Activated naive CD4-positive, alpha-beta T cell treated with anti-CD3 and anti-CD28 coated beads for 36 hours (primary cell): ENCODE results near the gene NKAIN2. TPM values are rescaled to one million over a fixed set of nuclear protein-coding genes. Genes with fewer than 3 reads are reported as not detected.

Experiments used
- CTCF ChIA-PET: fragments of 350-600 bp; sonication (Branson Sonifier 250); formaldehyde crosslinking; loops from one replicate; lab custom pipeline; 2021; ENCODE audit warnings: antibody characterized with exemption; lab: Charles Lee
- DNase-seq: peaks from one replicate; pipeline ENCODE4 v3.0.0-alpha.2; 2020
- H3K27ac Mint-ChIP-seq: one replicate; pipeline ENCODE4 v1.8.0; 2021; ENCODE audit warnings: mild to moderate bottlenecking, mixed read lengths
- H3K27me3 Mint-ChIP-seq: one replicate; pipeline ENCODE4 v1.8.0; 2021; ENCODE audit warnings: low read depth, mixed read lengths
- H3K36me3 Mint-ChIP-seq: one replicate; pipeline ENCODE4 v1.8.0; 2021; ENCODE audit warnings: low read depth, mixed read lengths
- H3K4me1 Mint-ChIP-seq: one replicate; pipeline ENCODE4 v1.8.0; 2021; ENCODE audit warnings: low read depth, mixed read lengths
- H3K4me3 Mint-ChIP-seq: one replicate; pipeline ENCODE4 v1.8.0; 2021; ENCODE audit warnings: mild to moderate bottlenecking, moderate library complexity, mixed read lengths
- H3K9me3 Mint-ChIP-seq: one replicate; pipeline ENCODE4 v1.8.0; 2021; ENCODE audit warnings: mixed read lengths
- intact Hi-C: fragments of 100-400 bp; cut with micrococcal nuclease; formaldehyde crosslinking; loops from one replicate; pipeline ENCODE4 v1.15.1; 2023
- total RNA-seq, 2 experiments: library from RNA; stranded (reverse); gene quantifications; one replicate each; pipeline ENCODE4 v1.2.3, GENCODE V29; 2021

The NKAIN2 gene
- total RNA-seq, 2 experiments from 2014 or later, result not detected

- Mint-ChIP-seq H3K27ac (no peak overlapping the region), H3K4me3 (no peak overlapping the region), H3K36me3 (no peaks in the 10 kb centered on the region), H3K27me3 (no peaks in the 10 kb centered on the region), H3K4me1 (no peaks in the 10 kb centered on the region), H3K9me3 (peaks cover 1% of the 10 kb centered on the region)
- CTCF ChIA-PET, result no interaction called here
- intact Hi-C loops, result no loop called here
- DNase-seq, result no peak
Measured at GRCh38 chr6:124512431-124512830, 708.8 kb downstream of the NKAIN2 start.

GRCh38 chr6:124517339-124517738, 713.7 kb downstream of the NKAIN2 start:
- no peaks in the 10 kb centered on the region for H3K27me3 Mint-ChIP-seq
- no peak overlapping the region for H3K27ac Mint-ChIP-seq
- CTCF ChIA-PET, result interaction anchor here (0.6 kb wide), 1 partner anchor 571 kb away, joined by 3 read pairs; no protein-coding TSS in a partner anchor
- H3K36me3 Mint-ChIP-seq, result no peaks in the 10 kb centered on the region
- DNase-seq, result no peak
- intact Hi-C loops, result no loop called here
- no peak overlapping the region for H3K4me3 Mint-ChIP-seq
- no peaks in the 10 kb centered on the region for H3K4me1 Mint-ChIP-seq
- peaks cover 3% of the 10 kb centered on the region for H3K9me3 Mint-ChIP-seq

DNA sequence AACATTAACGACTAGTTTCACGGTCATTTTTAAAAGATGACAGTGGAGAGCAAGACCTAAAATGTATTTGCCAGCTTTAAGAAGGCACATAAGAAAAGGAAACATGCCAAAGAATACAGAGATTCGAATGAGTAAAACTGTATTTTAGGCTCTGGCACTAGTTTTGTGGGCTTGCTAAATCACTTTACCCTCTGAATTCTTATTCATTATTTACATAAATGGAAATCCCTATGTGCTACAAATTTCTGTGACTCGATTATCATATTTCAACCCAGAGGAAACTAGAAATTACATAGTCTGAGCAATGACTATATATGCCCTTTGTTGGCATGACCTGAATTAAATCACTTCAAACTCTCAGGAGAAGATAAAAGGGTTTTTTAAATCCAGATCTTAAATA, 716.8 kb downstream of the NKAIN2 start:
- H3K27ac Mint-ChIP-seq, result no peak overlapping the region
- no peaks in the 10 kb centered on the region for H3K36me3 Mint-ChIP-seq
- CTCF ChIA-PET, result no interaction called here
- no peaks in the 10 kb centered on the region for H3K4me1 Mint-ChIP-seq
- H3K4me3 Mint-ChIP-seq, result no peak overlapping the region
- intact Hi-C loops, result no loop called here
- no peaks in the 10 kb centered on the region for H3K27me3 Mint-ChIP-seq
- DNase-seq, result no peak
- H3K9me3 Mint-ChIP-seq, result peaks cover 1% of the 10 kb centered on the region

DNA sequence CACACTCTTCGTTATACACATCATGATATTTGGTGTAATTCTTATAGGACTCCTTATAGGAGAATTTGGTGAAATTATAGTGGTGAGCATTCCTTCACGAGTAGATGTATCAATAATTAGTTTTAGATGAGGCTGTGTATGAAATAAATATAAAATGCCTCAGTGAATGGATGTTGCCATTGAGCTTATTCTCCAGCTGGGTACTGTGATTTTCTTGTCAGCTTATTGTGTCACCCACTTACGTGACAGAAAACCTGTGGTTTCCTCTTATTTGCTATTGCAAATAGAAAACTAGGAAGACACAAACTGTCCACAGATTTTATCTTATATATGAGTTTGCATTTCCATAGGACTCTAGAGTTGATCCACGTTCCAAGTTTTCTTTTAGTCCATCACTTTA, 718.7 kb downstream of the NKAIN2 start:
- no peaks in the 10 kb centered on the region for H3K27me3 Mint-ChIP-seq
- CTCF ChIA-PET, result no interaction called here

GRCh38 chr6:124524491-124525200, 721.0 kb downstream of the NKAIN2 start:
- Mint-ChIP-seq H3K9me3 (no peaks in the 10 kb centered on the region), H3K36me3 (no peaks in the 10 kb centered on the region), H3K4me1 (no peaks in the 10 kb centered on the region), H3K27ac (no peak overlapping the region), H3K27me3 (no peaks in the 10 kb centered on the region), H3K4me3 (no peak overlapping the region)
- CTCF ChIA-PET, result no interaction called here
- intact Hi-C loops, result no loop called here
- no peak for DNase-seq

More for the DNA sequence above, 718.7 kb downstream of the NKAIN2 start:
- Mint-ChIP-seq H3K4me1 (no peaks in the 10 kb centered on the region), H3K36me3 (no peaks in the 10 kb centered on the region), H3K27ac (no peak overlapping the region), H3K4me3 (no peak overlapping the region), H3K9me3 (peaks cover 1% of the 10 kb centered on the region)
- intact Hi-C loops, result no loop called here
- no peak for DNase-seq

DNA sequence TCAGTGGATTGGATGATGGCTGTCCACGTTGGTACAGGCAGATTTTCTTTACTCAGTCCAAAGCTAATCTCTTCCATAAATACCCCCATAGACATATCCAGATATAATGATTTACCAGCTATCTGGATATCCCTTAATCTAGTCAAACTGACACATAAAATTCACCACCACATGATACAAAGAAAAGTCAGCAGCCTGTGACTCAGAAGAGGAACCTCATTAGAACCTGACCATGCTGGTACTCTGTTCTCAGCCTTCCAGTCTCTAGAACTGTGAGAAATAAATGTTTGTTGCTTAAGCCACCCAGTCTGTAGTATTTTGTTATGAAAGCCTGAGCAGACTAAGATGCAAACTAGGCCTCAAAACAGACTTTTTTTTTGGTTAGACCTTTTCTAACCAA, 727.3 kb downstream of the NKAIN2 start:
- H3K36me3 Mint-ChIP-seq, result no peaks in the 10 kb centered on the region
- no peak overlapping the region for H3K27ac Mint-ChIP-seq
- no peaks in the 10 kb centered on the region for H3K27me3 Mint-ChIP-seq
- no peaks in the 10 kb centered on the region for H3K4me1 Mint-ChIP-seq
- no peaks in the 10 kb centered on the region for H3K9me3 Mint-ChIP-seq
- CTCF ChIA-PET, result interaction anchor here (0.6 kb wide), 1 partner anchor 728 kb away, joined by 3 read pairs; no protein-coding TSS in a partner anchor
- no peak for DNase-seq
- no peak overlapping the region for H3K4me3 Mint-ChIP-seq
- intact Hi-C loops, result no loop called here

DNA sequence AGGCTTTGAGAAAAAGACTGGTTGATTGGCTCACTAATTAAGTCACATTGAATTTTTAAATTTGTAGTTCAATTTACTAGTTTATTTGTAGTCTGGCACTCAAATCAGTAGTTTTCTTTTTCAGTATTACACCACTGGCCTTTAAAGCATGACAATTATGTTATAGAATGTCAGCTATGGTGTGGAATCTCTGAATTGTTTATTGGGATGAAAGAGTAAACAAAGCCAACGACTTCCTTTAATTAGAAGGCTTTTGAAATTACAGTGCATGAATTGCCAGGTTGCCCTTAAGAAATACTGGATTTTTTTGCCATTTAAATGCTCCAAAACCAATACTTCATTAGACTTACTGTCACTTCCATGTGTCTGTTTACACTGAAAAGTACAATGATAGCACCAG, 731.6 kb downstream of the NKAIN2 start:
- no peaks in the 10 kb centered on the region for H3K9me3 Mint-ChIP-seq
- CTCF ChIA-PET, result no interaction called here
- H3K27ac Mint-ChIP-seq, result no peak overlapping the region
- no peak for DNase-seq
- H3K4me3 Mint-ChIP-seq, result no peak overlapping the region
- no peaks in the 10 kb centered on the region for H3K4me1 Mint-ChIP-seq
- H3K27me3 Mint-ChIP-seq, result no peaks in the 10 kb centered on the region
- intact Hi-C loops, result no loop called here
- H3K36me3 Mint-ChIP-seq, result no peaks in the 10 kb centered on the region

DNA sequence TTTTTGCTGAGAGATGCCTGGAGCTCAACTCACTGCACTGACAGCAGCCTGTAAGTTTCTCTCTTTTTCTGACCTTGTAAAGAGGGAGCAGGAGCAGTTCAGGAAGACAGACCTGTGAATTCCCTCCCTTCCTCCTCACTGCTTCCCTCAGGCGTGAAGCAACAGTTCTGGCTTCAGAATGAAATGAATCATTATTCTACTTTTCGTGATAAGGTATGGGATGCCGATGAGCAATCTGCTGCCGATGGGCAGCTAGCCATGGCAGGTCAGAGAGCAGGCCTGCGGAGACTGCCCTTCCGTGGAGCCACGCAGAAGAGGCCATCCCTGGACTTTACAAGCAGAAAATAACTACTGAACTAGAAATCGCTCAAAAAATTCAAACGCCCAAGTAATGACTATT, 732.1 kb downstream of the NKAIN2 start:
- Mint-ChIP-seq H3K27me3 (no peaks in the 10 kb centered on the region), H3K36me3 (no peaks in the 10 kb centered on the region), H3K4me1 (no peaks in the 10 kb centered on the region), H3K27ac (no peak overlapping the region), H3K9me3 (no peaks in the 10 kb centered on the region), H3K4me3 (no peak overlapping the region)
- DNase-seq, result no peak
- CTCF ChIA-PET, result no interaction called here
- intact Hi-C loops, result no loop called here

DNA sequence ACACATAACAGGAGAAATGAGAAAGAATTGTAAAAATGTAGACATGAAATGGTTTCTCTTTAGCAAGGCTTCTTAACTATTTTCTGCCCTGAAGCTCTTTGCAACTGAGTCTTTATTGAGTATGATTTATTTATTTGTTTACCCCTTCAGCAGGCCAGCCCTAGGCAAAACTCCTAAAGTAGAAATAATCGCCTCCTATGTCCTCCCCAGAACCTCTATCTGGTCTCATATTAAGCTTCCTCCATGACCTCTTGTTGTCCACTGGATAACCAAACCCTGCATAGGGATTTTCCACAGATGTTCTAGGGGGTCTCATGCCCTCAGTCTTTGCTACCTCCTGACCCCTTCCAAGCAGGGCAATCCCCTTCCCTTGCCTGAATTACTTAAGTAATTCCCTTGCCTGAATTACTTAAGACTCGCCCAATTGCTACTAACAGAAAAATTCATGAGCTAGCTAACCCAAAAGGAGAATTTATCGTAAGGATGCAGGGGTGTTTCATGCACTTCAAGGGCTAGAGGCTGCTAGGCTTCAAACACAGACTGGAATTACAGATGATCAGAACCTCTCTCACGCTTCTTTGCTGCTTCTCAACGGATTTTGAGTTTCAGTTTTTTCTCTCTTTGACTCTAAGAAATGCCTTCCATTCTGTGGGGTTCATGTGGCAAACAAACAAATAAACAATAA, 732.6 kb downstream of the NKAIN2 start:
- Mint-ChIP-seq H3K27me3 (no peaks in the 10 kb centered on the region), H3K4me1 (no peaks in the 10 kb centered on the region), H3K36me3 (no peaks in the 10 kb centered on the region), H3K27ac (no peak overlapping the region), H3K9me3 (no peaks in the 10 kb centered on the region), H3K4me3 (no peak overlapping the region)
- CTCF ChIA-PET, result interaction anchor here (0.5 kb wide), 1 partner anchor 883 kb away, joined by 3 read pairs; no protein-coding TSS in a partner anchor
- DNase-seq, result no peak
- intact Hi-C loops, result no loop called here

GRCh38 chr6:124536842-124537191, 733.2 kb downstream of the NKAIN2 start:
- Mint-ChIP-seq H3K27me3 (no peaks in the 10 kb centered on the region), H3K9me3 (no peaks in the 10 kb centered on the region), H3K27ac (no peak overlapping the region), H3K4me1 (no peaks in the 10 kb centered on the region), H3K36me3 (no peaks in the 10 kb centered on the region), H3K4me3 (no peak overlapping the region)
- DNase-seq, result no peak
- CTCF ChIA-PET, result interaction anchor here (0.5 kb wide), 1 partner anchor 882 kb away, joined by 3 read pairs; no protein-coding TSS in a partner anchor
- intact Hi-C loops, result no loop called here

DNA sequence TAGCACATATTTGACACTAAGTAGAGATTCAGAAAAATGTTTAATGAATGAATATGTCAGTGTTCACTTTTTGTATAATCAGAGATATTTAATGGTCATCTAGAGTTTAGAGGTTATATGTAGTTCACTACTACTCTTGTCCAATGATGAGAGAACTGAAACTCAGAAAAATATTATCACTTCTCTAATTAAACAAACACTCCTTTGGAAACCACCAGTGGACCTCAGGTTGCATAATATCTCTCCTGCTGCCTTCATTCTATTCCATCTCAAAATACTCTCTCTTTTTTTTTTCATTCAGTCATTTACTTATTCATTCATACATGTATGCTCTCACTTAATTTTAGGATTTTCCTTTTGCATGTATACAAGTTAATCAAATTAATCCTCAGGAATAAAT, 735.4 kb downstream of the NKAIN2 start:
- no peak for DNase-seq
- intact Hi-C loops, result no loop called here
- no peaks in the 10 kb centered on the region for H3K27me3 Mint-ChIP-seq
- H3K4me1 Mint-ChIP-seq, result no peaks in the 10 kb centered on the region
- H3K9me3 Mint-ChIP-seq, result no peaks in the 10 kb centered on the region
- H3K27ac Mint-ChIP-seq, result no peak overlapping the region
- no peaks in the 10 kb centered on the region for H3K36me3 Mint-ChIP-seq
- CTCF ChIA-PET, result no interaction called here
- H3K4me3 Mint-ChIP-seq, result no peak overlapping the region

GRCh38 chr6:124541573-124541972, 737.9 kb downstream of the NKAIN2 start:
- no peaks in the 10 kb centered on the region for H3K27me3 Mint-ChIP-seq
- H3K36me3 Mint-ChIP-seq, result no peaks in the 10 kb centered on the region
- no peak overlapping the region for H3K4me3 Mint-ChIP-seq
- intact Hi-C loops, result no loop called here
- H3K4me1 Mint-ChIP-seq, result no peaks in the 10 kb centered on the region
- no peak for DNase-seq
- H3K9me3 Mint-ChIP-seq, result no peaks in the 10 kb centered on the region
- CTCF ChIA-PET, result no interaction called here
- H3K27ac Mint-ChIP-seq, result no peak overlapping the region

GRCh38 chr6:124546601-124547000, 742.9 kb downstream of the NKAIN2 start:
- H3K9me3 Mint-ChIP-seq, result peaks cover 3% of the 10 kb centered on the region

More at GRCh38 chr6:124546601-124547000, 742.9 kb downstream of the NKAIN2 start:
- intact Hi-C loops, result no loop called here
- no peak overlapping the region for H3K27ac Mint-ChIP-seq
- no peak for DNase-seq
- CTCF ChIA-PET, result no interaction called here
- no peaks in the 10 kb centered on the region for H3K4me1 Mint-ChIP-seq
- H3K27me3 Mint-ChIP-seq, result no peaks in the 10 kb centered on the region
- no peak overlapping the region for H3K4me3 Mint-ChIP-seq
- no peaks in the 10 kb centered on the region for H3K36me3 Mint-ChIP-seq
